ENCODE results near the gene C12orf43.

C12orf43 gene

GRCh38 chr12:121018860-121019617, 2.8 kb upstream of the C12orf43 start:
- peaks cover 11 to 16% of the 10 kb centered on the region in 2 donors for H3K4me1 Mint-ChIP-seq
- DNase-seq = no peak
- H3K9me3 Mint-ChIP-seq = no peaks in the 10 kb centered on the region
- peaks cover 0 to 4% of the 10 kb centered on the region in 2 donors for H3K27me3 Mint-ChIP-seq
- ATAC-seq (replicated peaks) = no peak
- H3K36me3 Mint-ChIP-seq = no peaks in the 10 kb centered on the region
- H3K27ac Mint-ChIP-seq = no peak overlapping the region
- no peak overlapping the region for H3K4me3 Mint-ChIP-seq

DNA sequence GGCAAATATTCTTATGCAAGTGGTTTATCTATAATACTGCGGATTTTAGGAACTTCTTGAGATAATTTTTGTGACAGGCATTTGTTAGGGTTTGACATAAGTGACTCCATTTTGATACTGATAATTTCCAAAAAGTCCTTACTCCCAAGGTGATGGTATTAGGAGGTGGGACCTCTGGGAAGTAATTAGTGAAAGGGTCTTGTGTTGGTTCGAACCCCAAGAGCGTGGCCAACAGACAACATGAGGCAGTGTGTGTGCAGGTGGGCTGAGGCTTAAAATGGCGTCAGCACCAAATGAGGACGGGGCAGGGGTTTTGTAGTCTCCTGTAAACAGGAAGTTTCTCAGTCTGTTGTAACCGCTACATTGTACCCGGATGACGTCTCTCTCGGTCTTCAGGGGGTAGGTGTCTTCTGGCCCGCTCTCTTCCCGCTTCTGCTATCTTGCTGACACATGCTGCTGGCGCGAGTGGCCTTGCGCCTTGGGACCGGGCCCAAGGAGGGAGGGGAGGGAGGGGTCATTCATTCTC, 1.7 kb upstream of the C12orf43 start:
- H3K9me3 Mint-ChIP-seq = no peaks in the 10 kb centered on the region
- H3K27ac Mint-ChIP-seq = no peak overlapping the region
- no peak overlapping the region for H3K4me3 Mint-ChIP-seq
- H3K4me1 Mint-ChIP-seq = peaks cover 12 to 16% of the 10 kb centered on the region in 2 donors
- DNase-seq (no peak), ATAC-seq (replicated peaks) (no peak)
- peaks cover 0 to 2% of the 10 kb centered on the region in 2 donors for H3K27me3 Mint-ChIP-seq
- peaks cover 4% of the 10 kb centered on the region in 2 donors for H3K36me3 Mint-ChIP-seq

DNA sequence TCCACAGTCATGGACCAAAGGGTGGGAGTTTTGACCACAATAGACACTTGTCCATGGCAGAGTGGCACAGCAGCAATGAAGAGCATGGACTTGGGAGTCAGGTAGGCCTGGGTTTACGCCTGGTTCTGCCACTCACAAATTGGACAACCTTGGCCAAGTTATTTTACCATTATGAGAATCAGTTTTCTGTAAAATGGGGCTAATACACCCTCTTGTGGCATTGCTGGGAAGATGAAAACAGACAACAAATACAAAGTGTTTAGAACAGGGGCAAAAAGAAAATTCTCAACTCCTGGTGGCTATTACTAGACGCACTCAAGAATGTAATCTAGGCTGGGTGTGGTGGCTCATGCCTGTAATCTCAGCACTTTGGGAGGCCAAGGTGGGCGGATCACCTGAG, 2.6 kb downstream of the C12orf43 start:
- Mint-ChIP-seq H3K9me3 (no peaks in the 10 kb centered on the region), H3K27ac (no peak overlapping the region), H3K4me3 (no peak overlapping the region), H3K27me3 (no peaks in the 10 kb centered on the region), H3K36me3 (peaks cover 23 to 25% of the 10 kb centered on the region in 2 donors), H3K4me1 (peaks cover 16 to 25% of the 10 kb centered on the region in 2 donors)
- DNase-seq = no peak
- no peak for ATAC-seq (replicated peaks)

DNA sequence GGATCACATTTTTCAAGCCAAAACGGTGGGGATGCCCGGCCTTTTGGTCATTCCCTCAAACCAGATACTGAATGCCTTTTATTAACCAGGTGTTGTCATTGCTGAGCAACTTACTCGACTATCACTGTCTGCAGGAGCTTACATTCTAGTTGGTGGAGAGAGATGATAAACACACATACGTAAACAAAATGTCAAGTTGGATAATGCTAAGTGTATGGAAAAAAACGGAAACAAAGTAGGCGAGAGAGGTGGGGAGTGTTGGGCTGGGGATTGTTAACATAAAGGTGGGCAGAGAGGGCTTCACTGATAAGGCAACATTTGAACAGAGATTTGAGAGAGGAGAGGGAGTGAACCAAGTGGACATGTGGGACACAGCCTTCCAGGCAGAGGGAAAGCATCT, 4.5 kb downstream of the C12orf43 start:
- ATAC-seq (replicated peaks) = no peak
- no peaks in the 10 kb centered on the region for H3K27me3 Mint-ChIP-seq
- no peak overlapping the region for H3K27ac Mint-ChIP-seq
- no peak overlapping the region for H3K4me3 Mint-ChIP-seq
- H3K4me1 Mint-ChIP-seq = peaks cover 16 to 25% of the 10 kb centered on the region in 2 donors
- H3K36me3 Mint-ChIP-seq = peaks cover 38% of the 10 kb centered on the region in 2 donors
- DNase-seq = no peak
- H3K9me3 Mint-ChIP-seq = no peaks in the 10 kb centered on the region

GRCh38 chr12:121010860-121011259, 5.4 kb downstream of the C12orf43 start:
- no peak overlapping the region for H3K4me3 Mint-ChIP-seq
- H3K27ac Mint-ChIP-seq = no peak overlapping the region
- peaks cover 45% of the 10 kb centered on the region in 2 donors for H3K36me3 Mint-ChIP-seq
- H3K27me3 Mint-ChIP-seq = no peaks in the 10 kb centered on the region
- no peaks in the 10 kb centered on the region for H3K9me3 Mint-ChIP-seq
- DNase-seq (no peak), ATAC-seq (replicated peaks) (no peak)
- peaks cover 13 to 20% of the 10 kb centered on the region in 2 donors for H3K4me1 Mint-ChIP-seq

DNA sequence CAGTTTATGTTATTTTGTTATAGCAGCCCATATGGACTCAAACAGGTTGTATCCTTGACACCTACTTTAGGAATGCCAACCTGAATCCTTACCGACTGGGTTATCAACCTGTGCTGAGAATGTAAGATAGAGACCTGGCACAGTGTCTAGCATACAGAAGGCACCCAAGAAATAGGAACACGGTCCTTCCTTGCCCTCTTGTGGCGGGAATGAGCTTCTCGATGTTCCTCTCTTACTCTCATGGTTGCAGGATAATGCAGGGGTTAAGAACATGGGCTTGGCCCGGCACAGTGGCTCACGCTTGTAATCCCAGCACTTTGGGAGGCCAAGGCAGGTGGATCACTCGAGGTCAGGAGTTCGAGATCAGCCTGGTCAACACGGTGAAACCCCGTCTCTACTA, 6.5 kb downstream of the C12orf43 start:
- no peak overlapping the region for H3K27ac Mint-ChIP-seq
- DNase-seq = no peak
- H3K27me3 Mint-ChIP-seq = no peaks in the 10 kb centered on the region
- no peak for ATAC-seq (replicated peaks)
- peaks cover 9 to 14% of the 10 kb centered on the region in 2 donors for H3K4me1 Mint-ChIP-seq
- H3K4me3 Mint-ChIP-seq = no peak overlapping the region
- no peaks in the 10 kb centered on the region for H3K9me3 Mint-ChIP-seq
- H3K36me3 Mint-ChIP-seq = peaks cover 51 to 55% of the 10 kb centered on the region in 2 donors

DNA sequence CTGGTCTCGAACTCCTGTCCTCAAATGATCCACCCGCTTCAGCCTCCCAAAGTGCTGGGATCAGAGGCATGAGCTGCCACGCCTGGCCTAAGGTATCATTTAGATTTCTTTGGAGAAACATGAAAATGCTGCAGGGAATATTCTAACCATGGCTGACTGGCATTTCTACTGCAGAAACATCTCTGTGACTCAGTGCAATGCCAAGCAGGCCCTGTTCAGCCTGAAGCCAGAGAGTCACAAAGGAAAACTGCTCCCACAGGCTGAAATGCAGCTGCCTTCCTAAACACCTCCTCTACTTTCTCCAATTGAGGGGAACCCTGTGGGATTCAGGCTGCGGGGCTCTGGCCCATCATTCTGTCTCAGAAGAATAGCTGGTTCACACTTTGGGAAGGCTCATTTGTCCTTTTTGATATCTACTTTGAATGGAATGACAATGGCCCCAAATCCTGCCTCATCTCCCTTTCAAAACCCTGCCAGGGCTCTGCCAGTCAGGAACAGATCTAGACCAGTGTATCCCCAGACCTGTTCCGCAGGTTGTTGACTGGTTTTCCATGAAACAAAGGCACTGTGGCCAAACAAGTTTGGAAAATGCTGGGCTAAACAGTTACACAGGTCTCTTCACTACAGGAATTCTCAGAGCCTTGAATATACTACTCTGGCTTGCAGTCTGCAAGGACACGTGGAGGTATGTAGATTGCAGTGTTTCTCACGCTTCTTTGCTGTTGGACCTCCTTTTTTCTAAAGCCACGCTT, 7.8 kb downstream of the C12orf43 start:
- ATAC-seq (replicated peaks) = no peak
- H3K9me3 Mint-ChIP-seq = no peaks in the 10 kb centered on the region
- no peak overlapping the region for H3K27ac Mint-ChIP-seq
- DNase-seq = no peak
- H3K27me3 Mint-ChIP-seq = no peaks in the 10 kb centered on the region
- peaks cover 57 to 64% of the 10 kb centered on the region in 2 donors for H3K36me3 Mint-ChIP-seq
- H3K4me1 Mint-ChIP-seq = peaks cover 6 to 10% of the 10 kb centered on the region in 2 donors
- H3K4me3 Mint-ChIP-seq = no peak overlapping the region

GRCh38 chr12:121005346-121005815, 10.9 kb downstream of the C12orf43 start:
- ATAC-seq (replicated peaks) (peak; percentile 48), DNase-seq (peak; percentile 19)
- peaks cover 48 to 63% of the 10 kb centered on the region in 2 donors for H3K36me3 Mint-ChIP-seq
- H3K4me3 Mint-ChIP-seq = no peak overlapping the region
- H3K27me3 Mint-ChIP-seq = no peaks in the 10 kb centered on the region
- H3K4me1 Mint-ChIP-seq = no peaks in the 10 kb centered on the region
- H3K27ac Mint-ChIP-seq = no peak overlapping the region
- H3K9me3 Mint-ChIP-seq = no peaks in the 10 kb centered on the region

DNA sequence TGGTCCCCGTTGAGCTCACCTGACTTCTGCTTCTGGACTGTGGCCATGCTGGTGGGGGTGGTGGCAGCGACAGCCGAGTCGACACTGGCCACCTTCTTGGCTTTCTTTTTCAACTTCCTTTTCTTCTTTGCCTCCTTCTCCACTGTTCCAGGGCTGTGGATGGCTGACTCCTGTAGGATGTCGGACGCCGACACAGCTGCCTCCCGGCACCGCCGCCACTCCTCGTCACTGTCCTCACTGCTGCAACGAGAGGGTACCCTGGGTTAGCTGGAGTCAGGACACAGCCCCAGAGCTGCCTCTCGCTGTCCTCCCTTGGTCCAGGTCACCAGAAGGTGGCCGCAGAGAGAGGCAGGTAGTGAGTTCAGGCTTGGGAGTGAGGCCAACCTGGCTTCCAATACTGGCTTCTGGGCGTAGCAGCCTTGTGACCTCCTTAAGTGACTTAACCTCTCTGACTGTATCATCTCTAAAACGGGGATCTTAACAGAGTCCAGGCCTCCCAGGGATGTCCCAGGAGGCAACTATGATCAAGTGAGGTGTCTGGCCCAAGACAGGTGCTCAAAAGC, 12.0 kb downstream of the C12orf43 start:
- Mint-ChIP-seq H3K27me3 (no peaks in the 10 kb centered on the region), H3K4me1 (no peaks in the 10 kb centered on the region), H3K4me3 (no peak overlapping the region), H3K36me3 (peaks cover 47 to 62% of the 10 kb centered on the region in 2 donors), H3K9me3 (no peaks in the 10 kb centered on the region), H3K27ac (no peak overlapping the region)
- DNase-seq (no peak), ATAC-seq (replicated peaks) (no peak)

DNA sequence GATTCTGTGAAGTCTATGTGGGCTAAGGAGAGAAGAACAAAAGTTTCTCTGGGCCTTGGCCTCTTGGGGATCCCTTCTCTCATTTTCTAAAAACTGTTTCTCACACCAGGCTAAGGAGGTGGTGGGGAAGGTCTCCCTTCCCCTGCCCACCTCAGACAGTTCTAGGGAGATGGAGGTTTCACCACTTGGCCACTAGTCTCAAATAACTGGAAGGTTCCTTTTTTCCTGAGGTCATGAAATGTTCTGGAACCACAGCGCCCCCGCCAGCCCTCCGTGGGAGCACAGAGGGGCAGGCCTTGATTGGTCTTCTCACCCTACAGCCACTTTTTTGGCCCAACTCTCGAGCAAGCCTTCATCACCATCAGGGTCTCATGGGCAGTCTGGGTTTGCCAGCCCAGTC, 12.6 kb downstream of the C12orf43 start:
- no peaks in the 10 kb centered on the region for H3K4me1 Mint-ChIP-seq
- ATAC-seq (replicated peaks) (no peak), DNase-seq (no peak)
- no peak overlapping the region for H3K27ac Mint-ChIP-seq
- H3K4me3 Mint-ChIP-seq = no peak overlapping the region
- H3K27me3 Mint-ChIP-seq = no peaks in the 10 kb centered on the region
- H3K36me3 Mint-ChIP-seq = peaks cover 41 to 55% of the 10 kb centered on the region in 2 donors
- H3K9me3 Mint-ChIP-seq = no peaks in the 10 kb centered on the region

DNA sequence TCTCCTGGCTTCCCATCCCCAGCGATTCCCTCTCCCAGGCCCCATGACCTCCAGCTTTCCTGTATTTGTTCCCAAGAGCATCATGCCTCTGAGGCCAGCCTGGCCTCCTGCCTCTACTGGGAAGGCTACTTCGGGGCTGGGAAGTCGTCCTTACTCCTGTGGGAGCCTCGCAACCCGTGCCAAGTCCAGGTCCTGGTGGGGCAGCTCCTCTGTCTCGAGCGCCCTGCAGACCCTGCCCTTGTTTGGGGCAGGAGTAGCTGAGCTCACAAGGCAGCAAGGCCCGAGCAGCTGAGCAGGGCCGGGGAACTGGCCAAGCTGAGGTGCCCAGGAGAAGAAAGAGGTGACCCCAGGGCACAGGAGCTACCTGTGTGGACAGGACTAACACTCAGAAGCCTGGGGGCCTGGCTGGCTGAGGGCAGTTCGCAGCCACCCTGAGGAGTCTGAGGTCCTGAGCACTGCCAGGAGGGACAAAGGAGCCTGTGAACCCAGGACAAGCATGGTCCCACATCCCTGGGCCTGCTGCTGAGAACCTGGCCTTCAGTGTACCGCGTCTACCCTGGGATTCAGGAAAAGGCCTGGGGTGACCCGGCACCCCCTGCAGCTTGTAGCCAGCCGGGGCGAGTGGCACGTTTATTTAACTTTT, 14.3 kb downstream of the C12orf43 start:
- ATAC-seq (replicated peaks) (no peak), DNase-seq (no peak)
- Mint-ChIP-seq H3K27ac (no peak overlapping the region), H3K4me3 (no peak overlapping the region), H3K4me1 (no peaks in the 10 kb centered on the region), H3K27me3 (no peaks in the 10 kb centered on the region), H3K9me3 (no peaks in the 10 kb centered on the region), H3K36me3 (peaks cover 27 to 44% of the 10 kb centered on the region in 2 donors)

- no peaks in the 10 kb centered on the region for H3K27me3 Mint-ChIP-seq
- H3K9me3 Mint-ChIP-seq = no peaks in the 10 kb centered on the region
- H3K27ac Mint-ChIP-seq = no peak overlapping the region
- H3K4me1 Mint-ChIP-seq = no peaks in the 10 kb centered on the region
- no peak for ATAC-seq (replicated peaks)
- DNase-seq = no peak
- H3K36me3 Mint-ChIP-seq = peaks cover 20 to 35% of the 10 kb centered on the region in 2 donors
- H3K4me3 Mint-ChIP-seq = no peak overlapping the region
Observed at GRCh38 chr12:121001060-121001459, 15.2 kb downstream of the C12orf43 start.

- no peak overlapping the region for H3K27ac Mint-ChIP-seq
- ATAC-seq (replicated peaks) (no peak), DNase-seq (no peak)
- peaks cover 4% of the 10 kb centered on the region in 2 donors for H3K27me3 Mint-ChIP-seq
- no peaks in the 10 kb centered on the region for H3K9me3 Mint-ChIP-seq
- peaks cover 19 to 33% of the 10 kb centered on the region in 2 donors for H3K36me3 Mint-ChIP-seq
- H3K4me1 Mint-ChIP-seq = no peaks in the 10 kb centered on the region
- H3K4me3 Mint-ChIP-seq = no peak overlapping the region
Observed at GRCh38 chr12:121000530-121000929, 15.8 kb downstream of the C12orf43 start.
